Middle frontal gyrus (tissue), 1 donor: ENCODE data around the gene LGALS9C.
"Not testable (repeated sequence)": the region's sequence is repeated elsewhere in the genome, so short reads cannot be mapped to it uniquely, and the experiment has no call there.

Experiments used
- DNase-seq: peaks from one replicate; pipeline ENCODE4 v3.0.0-alpha.2; 2015; ENCODE audit warnings: low spot score; ENCODE audit errors: extremely low spot score

Gene LGALS9C

GRCh38 chr17:18476508-18477308, at the start of gene LGALS9C:
Gene LGALS9C, plus strand, starts transcription at chr17:18476789. Its CDS starts 66 bp downstream, at chr17:18476855.
- DNase-seq = not testable (repeated sequence)

GRCh38 chr17:18432206-18432605, 44.4 kb upstream of the LGALS9C start:
- not testable (repeated sequence) for DNase-seq

- not testable (repeated sequence) for DNase-seq
These were observed 37.1 kb upstream of the LGALS9C start for GRCh38 chr17:18439465-18439870.

GRCh38 chr17:18442093-18442492, 34.5 kb upstream of the LGALS9C start:
- not testable (repeated sequence) for DNase-seq

GRCh38 chr17:18442532-18442931, 34.1 kb upstream of the LGALS9C start:
- DNase-seq = not testable (repeated sequence)

GRCh38 chr17:18447476-18448205, 28.9 kb upstream of the LGALS9C start:
- not testable (repeated sequence) for DNase-seq

- DNase-seq = not testable (repeated sequence)
These were observed 28.3 kb upstream of the LGALS9C start for GRCh38 chr17:18448311-18448710.

- not testable (repeated sequence) for DNase-seq
These were observed 26.8 kb upstream of the LGALS9C start for GRCh38 chr17:18449833-18450232.

GRCh38 chr17:18450998-18451397, 25.6 kb upstream of the LGALS9C start:
- not testable (repeated sequence) for DNase-seq

- DNase-seq = not testable (repeated sequence)
These were observed 24.6 kb upstream of the LGALS9C start for GRCh38 chr17:18451969-18452368.

GRCh38 chr17:18459035-18459434, 17.6 kb upstream of the LGALS9C start:
- DNase-seq = not testable (repeated sequence)

GRCh38 chr17:18463831-18464502, 12.6 kb upstream of the LGALS9C start:
- not testable (repeated sequence) for DNase-seq

- not testable (repeated sequence) for DNase-seq
These were observed 10.2 kb upstream of the LGALS9C start for GRCh38 chr17:18466250-18466983.

GRCh38 chr17:18467001-18467400, 9.6 kb upstream of the LGALS9C start:
- DNase-seq = not testable (repeated sequence)

- not testable (repeated sequence) for DNase-seq
These were observed 8.0 kb upstream of the LGALS9C start for GRCh38 chr17:18468472-18469171.

- DNase-seq = not testable (repeated sequence)
These were observed 6.8 kb upstream of the LGALS9C start for GRCh38 chr17:18469837-18470236.

- DNase-seq = not testable (repeated sequence)
These were observed 6.2 kb upstream of the LGALS9C start for GRCh38 chr17:18470345-18470930.

- not testable (repeated sequence) for DNase-seq
These were observed 2.6 kb upstream of the LGALS9C start for GRCh38 chr17:18473967-18474366.

GRCh38 chr17:18474754-18475153, 1.8 kb upstream of the LGALS9C start:
- not testable (repeated sequence) for DNase-seq

- DNase-seq = not testable (repeated sequence)
These were observed 778 bp downstream of the LGALS9C start for GRCh38 chr17:18477367-18477766.
